HepG2 (cell line): Measurements from ENCODE around the gene TTC39C. TPM values are rescaled to one million over a fixed set of nuclear protein-coding genes. Genes with fewer than 3 reads are reported as not detected.

Source experiments
- ATAC-seq: fragments of 200-7000 bp; cut with Tn5 transposase; 3 replicates; pipeline ENCODE4 v1.9.1; 2020; ENCODE audit warnings: mild to moderate bottlenecking, moderate library complexity
- BruUV-seq: library from RNA; stranded (reverse); fragments of 400-500 nt; replicated peaks from 2 replicates; lab custom pipeline; 2021; lab: Mats Ljungman, UMichigan
- CTCF ChIA-PET: fragments of 300-600 bp; formaldehyde crosslinking; extraction: SDS; loops from one replicate; lab custom pipeline; 2021; ENCODE audit warnings: low total read pairs, inconsistent platforms, low intra/inter-chr PET ratio; lab: Yijun Ruan, JAX
- POLR2A ChIA-PET: fragments of 350-600 bp; sonication (Branson Sonifier 250); formaldehyde crosslinking; loops from one replicate; lab custom pipeline; 2020; ENCODE audit warnings: antibody characterized with exemption, inconsistent platforms; lab: Yijun Ruan, JAX
- DNase-seq: peaks from one replicate; pipeline ENCODE4 v3.0.0-alpha.2; 2015; ENCODE audit warnings: low spot score
- FAIRE-seq: peaks from 3 replicates; lab custom pipeline; 2011; peaks lifted over from hg19 to GRCh38; lab: Jason Lieb, UNC
- H2AFZ ChIP-seq: one replicate; pipeline ENCODE4 v1.6.1; 2011; ENCODE audit warnings: low read length, inconsistent platforms
- H3K27ac ChIP-seq: fragments of 300-600 bp; 3 replicates; pipeline ENCODE4 v1.8.0; 2011; ENCODE audit warnings: mixed run types, mild to moderate bottlenecking, mixed read lengths, low read length, inconsistent platforms; ENCODE audit not compliant: insufficient read depth; ENCODE audit errors: extremely low read length
- H3K27me3 ChIP-seq, 2 experiments: fragments of 200-600 bp in 1 of 2; 2 replicates in 1 of 2; 3 replicates in 1 of 2; pipeline versions ENCODE4 v1.6.0 to v1.8.0; 2011; ENCODE audit warnings: low read length in 2 of 2, mild to moderate bottlenecking in 2 of 2, moderate library complexity in 2 of 2, inconsistent platforms in 1 of 2; ENCODE audit not compliant: insufficient read depth in 2 of 2, control insufficient read depth in 1 of 2
- H3K36me3 ChIP-seq, 2 experiments: fragments of 200-600 bp in 1 of 2; replicated peaks in 1 of 2; 2 replicates in 1 of 2; 3 replicates in 1 of 2; pipeline versions ENCODE4 v1.5.1 to v1.8.0; 2011; ENCODE audit warnings: low read length in 2 of 2, inconsistent platforms in 1 of 2; ENCODE audit not compliant: insufficient read depth in 2 of 2, control insufficient read depth in 1 of 2
- H3K4me1 ChIP-seq: 2 replicates; pipeline ENCODE4 v1.5.1; 2012; ENCODE audit warnings: low read length, inconsistent platforms; ENCODE audit not compliant: insufficient read depth
- H3K4me2 ChIP-seq: 2 replicates; pipeline ENCODE4 v1.6.0; 2011; ENCODE audit warnings: low read depth, low read length, inconsistent platforms
- H3K4me3 ChIP-seq, 3 experiments: fragments of 200-600 bp in 1 of 3; sonication (generic), shearing (Covaris generic) in 1 of 3; replicated peaks in 1 of 3; 2 replicates each; pipeline ENCODE4 v1.5.1; 2011 to 2016; ENCODE audit warnings: low read length in 3 of 3, inconsistent platforms in 2 of 3, low read depth in 2 of 3, mild to moderate bottlenecking in 2 of 3, control low read depth in 1 of 3, mixed read lengths in 1 of 3; ENCODE audit not compliant: insufficient read depth in 1 of 3
- H3K79me2 ChIP-seq: one replicate; pipeline ENCODE4 v1.6.1; 2011; ENCODE audit warnings: low read length, inconsistent platforms; ENCODE audit not compliant: insufficient read depth
- H3K9ac ChIP-seq: 2 replicates; pipeline ENCODE4 v1.6.0; 2011; ENCODE audit warnings: mild to moderate bottlenecking, low read depth, low read length, inconsistent platforms; ENCODE audit not compliant: insufficient read depth
- H3K9me3 ChIP-seq: 2 replicates; pipeline ENCODE4 v1.5.1; 2012; ENCODE audit warnings: mild to moderate bottlenecking, low read length
- H4K20me1 ChIP-seq: 2 replicates; pipeline ENCODE4 v1.6.0; 2011; ENCODE audit warnings: inconsistent platforms, mild to moderate bottlenecking, low read length, moderate library complexity; ENCODE audit not compliant: insufficient read depth
- MYC ChIP-seq: sonication (generic); formaldehyde crosslinking; IDR thresholded peaks from 2 replicates; pipeline ENCODE4 v1.9.0; 2021; ENCODE audit warnings: missing genetic modification reagents, borderline replicate concordance
- PRPF4 ChIP-seq: fragments of 200-400 bp; formaldehyde crosslinking; IDR thresholded peaks from 2 replicates; pipeline ENCODE4 v1.6.1; 2016; ENCODE audit warnings: low read length, low read depth; ENCODE audit not compliant: poor library complexity, severe bottlenecking
- ZNF282 ChIP-seq: fragments of 450-650 bp; IDR thresholded peaks from 2 replicates; pipeline ENCODE4 v1.6.1; 2018; ENCODE audit not compliant: partially characterized antibody
- ZNF451 ChIP-seq: sonication (generic); formaldehyde crosslinking; IDR thresholded peaks from 2 replicates; pipeline ENCODE4 v1.5.0; 2020; ENCODE audit warnings: mild to moderate bottlenecking, missing genetic modification reagents
- ZNF570 ChIP-seq: sonication (generic); formaldehyde crosslinking; IDR thresholded peaks from 2 replicates; pipeline ENCODE4 v1.4.0; 2020; ENCODE audit warnings: mild to moderate bottlenecking, missing genetic modification reagents, borderline replicate concordance
- ZNF761 ChIP-seq: sonication (generic); formaldehyde crosslinking; conservative IDR thresholded peaks from 2 replicates; pipeline ENCODE4 v1.4.0; 2020; ENCODE audit warnings: mild to moderate bottlenecking, missing genetic modification reagents
- WGBS: methylation state at CpG from one replicate; pipeline ENCODE4 v1.1.6; 2017; ENCODE audit warnings: low lambda C conversion rate; 5-methylcytosine and 5-hydroxymethylcytosine counted together
- in situ Hi-C: cut with HindIII; loops from 2 replicates; pipeline ENCODE4 v1.10.0; 2017; ENCODE audit warnings: low pct_unique_long_range_greater_than_20kb; ENCODE audit not compliant: extremely low pct_ligation_motif_present
- intact Hi-C: fragments of 100-400 bp; cut with micrococcal nuclease; formaldehyde crosslinking; loops from one replicate; pipeline ENCODE4 v1.10.0; 2022; ENCODE audit not compliant: unreplicated experiment
- polyA plus RNA-seq, 8 experiments: library from polyadenylated mRNA; depleted of rRNA in 3 of 8; stranded (reverse) in 7 of 8; unstranded in 1 of 8; fragments of >200 nt; fragmentation: Illumina TruSeq in 4 of 8; extraction: Trizol in 4 of 8; gene quantifications; 2 replicates each; pipeline versions ENCODE4 v1.2.1 to v1.2.3, GENCODE V29; 2011 to 2016; ENCODE audit warnings: low read depth in 4 of 8, missing spikeins in 1 of 8, mixed read lengths in 1 of 8; ENCODE audit not compliant: insufficient read depth in 1 of 8
- total RNA-seq, 5 experiments: library from RNA; depleted of rRNA; stranded (reverse); fragments of >200 nt; fragmentation: Illumina TruSeq; extraction: Trizol; gene quantifications; 2 replicates each; pipeline ENCODE4 v1.2.3, GENCODE V29; 2016; ENCODE audit warnings: low read depth in 1 of 5
- TF ChIP-seq, protein P1 (sequence below), 2 experiments: IDR thresholded peaks; 2 replicates each; pipeline ENCODE4 v1.6.1; 2011 to 2012; ENCODE audit warnings: low read length in 2 of 2, borderline replicate concordance in 1 of 2, low read depth in 1 of 2, mild to moderate bottlenecking in 1 of 2, moderate library complexity in 1 of 2
- TF ChIP-seq, protein P2 (sequence below): sonication (generic); formaldehyde crosslinking; IDR thresholded peaks from 2 replicates; pipeline ENCODE4 v1.5.0; 2020; ENCODE audit warnings: mild to moderate bottlenecking, missing genetic modification reagents

The TTC39C gene
- total and polyA plus RNA-seq, 2 of the 13 experiments (the other 11 are each of a cell fraction or from before 2014, with no cell fraction given): 19.1 to 25.9 TPM

- no peak for TF ChIP-seq PRPF4
- TF ChIP-seq MYC (CRISPR knock-in tag): no peak
- no peak for TF ChIP-seq ZNF451 (CRISPR knock-in tag)
- TF ChIP-seq ZNF570 (CRISPR knock-in tag): no peak
- TF ChIP-seq, protein P1, sequence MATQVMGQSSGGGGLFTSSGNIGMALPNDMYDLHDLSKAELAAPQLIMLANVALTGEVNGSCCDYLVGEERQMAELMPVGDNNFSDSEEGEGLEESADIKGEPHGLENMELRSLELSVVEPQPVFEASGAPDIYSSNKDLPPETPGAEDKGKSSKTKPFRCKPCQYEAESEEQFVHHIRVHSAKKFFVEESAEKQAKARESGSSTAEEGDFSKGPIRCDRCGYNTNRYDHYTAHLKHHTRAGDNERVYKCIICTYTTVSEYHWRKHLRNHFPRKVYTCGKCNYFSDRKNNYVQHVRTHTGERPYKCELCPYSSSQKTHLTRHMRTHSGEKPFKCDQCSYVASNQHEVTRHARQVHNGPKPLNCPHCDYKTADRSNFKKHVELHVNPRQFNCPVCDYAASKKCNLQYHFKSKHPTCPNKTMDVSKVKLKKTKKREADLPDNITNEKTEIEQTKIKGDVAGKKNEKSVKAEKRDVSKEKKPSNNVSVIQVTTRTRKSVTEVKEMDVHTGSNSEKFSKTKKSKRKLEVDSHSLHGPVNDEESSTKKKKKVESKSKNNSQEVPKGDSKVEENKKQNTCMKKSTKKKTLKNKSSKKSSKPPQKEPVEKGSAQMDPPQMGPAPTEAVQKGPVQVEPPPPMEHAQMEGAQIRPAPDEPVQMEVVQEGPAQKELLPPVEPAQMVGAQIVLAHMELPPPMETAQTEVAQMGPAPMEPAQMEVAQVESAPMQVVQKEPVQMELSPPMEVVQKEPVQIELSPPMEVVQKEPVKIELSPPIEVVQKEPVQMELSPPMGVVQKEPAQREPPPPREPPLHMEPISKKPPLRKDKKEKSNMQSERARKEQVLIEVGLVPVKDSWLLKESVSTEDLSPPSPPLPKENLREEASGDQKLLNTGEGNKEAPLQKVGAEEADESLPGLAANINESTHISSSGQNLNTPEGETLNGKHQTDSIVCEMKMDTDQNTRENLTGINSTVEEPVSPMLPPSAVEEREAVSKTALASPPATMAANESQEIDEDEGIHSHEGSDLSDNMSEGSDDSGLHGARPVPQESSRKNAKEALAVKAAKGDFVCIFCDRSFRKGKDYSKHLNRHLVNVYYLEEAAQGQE (IDR thresholded peaks at IDR 0.05; ENCODE audit: borderline replicate concordance in 1 of 2, low read depth in 1 of 2, low read length in 2 of 2): no peak
Observed at GRCh38 chr18:24108641-24109040, 94.1 kb downstream of the TTC39C start (continued).

DNA sequence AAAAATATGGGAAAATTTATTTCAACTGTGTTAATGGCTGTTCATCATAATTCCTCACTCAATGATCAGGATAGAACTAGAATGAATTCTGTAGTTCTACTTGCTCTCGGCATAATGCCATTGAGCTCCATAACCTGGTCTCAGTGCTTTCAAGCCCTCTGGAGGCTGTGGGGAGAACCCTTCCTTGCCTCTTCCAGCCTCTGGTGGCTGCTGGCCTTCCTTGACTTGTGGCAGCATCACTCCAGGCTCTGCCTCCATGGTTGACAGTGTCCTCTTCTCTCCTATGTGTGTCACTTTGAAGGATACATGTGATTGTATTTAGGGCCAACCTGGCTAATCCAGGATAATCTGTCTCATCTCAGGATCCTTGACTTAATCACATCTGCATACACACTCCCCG lies 97.4 kb downstream of the TTC39C start:
- WGBS: 53% methylated on average over 2 of the region's 2 CpGs
- H3K4me3 ChIP-seq: no peak overlapping the region
- H4K20me1 ChIP-seq: no peaks in the 10 kb centered on the region
- no peaks in the 10 kb centered on the region for H3K9me3 ChIP-seq
- ChIA-PET CTCF (no interaction called here), POLR2A (interaction anchor here (2.0 kb wide), 1 partner anchor 95 kb away, joined by 7 read pairs; no protein-coding TSS in a partner anchor)
- no peak for TF ChIP-seq ZNF282
- TF ChIP-seq ZNF761: 0 out of 2 replicates have a peak, but pooled peaks have one; percentile 18
- TF ChIP-seq, protein P2, sequence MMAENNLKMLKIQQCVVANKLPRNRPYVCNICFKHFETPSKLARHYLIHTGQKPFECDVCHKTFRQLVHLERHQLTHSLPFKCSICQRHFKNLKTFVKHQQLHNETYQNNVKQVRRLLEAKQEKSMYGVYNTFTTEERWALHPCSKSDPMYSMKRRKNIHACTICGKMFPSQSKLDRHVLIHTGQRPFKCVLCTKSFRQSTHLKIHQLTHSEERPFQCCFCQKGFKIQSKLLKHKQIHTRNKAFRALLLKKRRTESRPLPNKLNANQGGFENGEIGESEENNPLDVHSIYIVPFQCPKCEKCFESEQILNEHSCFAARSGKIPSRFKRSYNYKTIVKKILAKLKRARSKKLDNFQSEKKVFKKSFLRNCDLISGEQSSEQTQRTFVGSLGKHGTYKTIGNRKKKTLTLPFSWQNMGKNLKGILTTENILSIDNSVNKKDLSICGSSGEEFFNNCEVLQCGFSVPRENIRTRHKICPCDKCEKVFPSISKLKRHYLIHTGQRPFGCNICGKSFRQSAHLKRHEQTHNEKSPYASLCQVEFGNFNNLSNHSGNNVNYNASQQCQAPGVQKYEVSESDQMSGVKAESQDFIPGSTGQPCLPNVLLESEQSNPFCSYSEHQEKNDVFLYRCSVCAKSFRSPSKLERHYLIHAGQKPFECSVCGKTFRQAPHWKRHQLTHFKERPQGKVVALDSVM (CRISPR knock-in tag): 0 out of 2 replicates have a peak, but pooled peaks have one; percentile 22
- H3K9ac ChIP-seq: no peak overlapping the region
- in situ Hi-C loops (loop anchor here (10.0 kb wide), 1 partner anchor 287 kb away; no protein-coding TSS in a partner anchor), intact Hi-C loops (loop anchor here (2.0 kb wide), 1 partner anchor 61 kb away; no protein-coding TSS in a partner anchor)
- H3K36me3 ChIP-seq: no peaks in the 10 kb centered on the region
- no peak for DNase-seq
- no peak overlapping the region for H3K4me2 ChIP-seq
- no peak overlapping the region for H2AFZ ChIP-seq
- H3K27me3 ChIP-seq: no peaks in the 10 kb centered on the region
- no TSS peak for BruUV-seq
- peaks cover 62% of the 10 kb centered on the region for H3K4me1 ChIP-seq
- peak overlapping the region; percentile 86 for H3K27ac ChIP-seq
- H3K79me2 ChIP-seq: no peaks in the 10 kb centered on the region
- no peak for FAIRE-seq
- ATAC-seq: no peak
